Large intestine (tissue), 3 donors: ENCODE data around the gene PHACTR1. TPM values are rescaled to one million over a fixed set of nuclear protein-coding genes. Genes with fewer than 3 reads are reported as not detected.
"Not testable (repeated sequence)": the region's sequence is repeated elsewhere in the genome, so short reads cannot be mapped to it uniquely, and the experiment has no call there.

ENCODE experiments used
- DNase-seq, 2 donors: peaks; one replicate each; pipeline versions ENCODE4 v3.0.0 to v3.0.0-alpha.2; 2013
- H3K27ac ChIP-seq: one replicate; pipeline ENCODE4 v1.5.1; 2013; ENCODE audit warnings: low read length
- H3K27me3 ChIP-seq: 2 replicates; pipeline ENCODE4 v1.6.1; 2013; ENCODE audit warnings: low read length; ENCODE audit not compliant: control insufficient read depth, insufficient read depth
- H3K36me3 ChIP-seq: 2 replicates; pipeline ENCODE4 v1.6.1; 2013; ENCODE audit warnings: low read length; ENCODE audit not compliant: control insufficient read depth, insufficient read depth
- H3K4me1 ChIP-seq: one replicate; pipeline ENCODE4 v1.6.1; 2013; ENCODE audit warnings: low read length; ENCODE audit not compliant: control insufficient read depth, insufficient read depth
- H3K4me3 ChIP-seq: one replicate; pipeline ENCODE4 v1.5.1; 2013; ENCODE audit warnings: low read length
- H3K9me3 ChIP-seq: one replicate; pipeline ENCODE4 v1.6.1; 2013; ENCODE audit warnings: mild to moderate bottlenecking, low read depth, low read length, moderate library complexity; ENCODE audit not compliant: control insufficient read depth
- WGBS: methylation state at CpG from one replicate; pipeline ENCODE4 v1.1.5; 2013; ENCODE audit warnings: low lambda C conversion rate; ENCODE audit not compliant: insufficient coverage; 5-methylcytosine and 5-hydroxymethylcytosine counted together
- polyA plus RNA-seq: library from polyadenylated mRNA; unstranded; fragments of 120-200 nt; gene quantifications from one replicate; pipeline ENCODE4 v1.2.1, GENCODE V29; 2013

Gene PHACTR1
- polyA plus RNA-seq, 1 donor = 5.5 TPM

DNA sequence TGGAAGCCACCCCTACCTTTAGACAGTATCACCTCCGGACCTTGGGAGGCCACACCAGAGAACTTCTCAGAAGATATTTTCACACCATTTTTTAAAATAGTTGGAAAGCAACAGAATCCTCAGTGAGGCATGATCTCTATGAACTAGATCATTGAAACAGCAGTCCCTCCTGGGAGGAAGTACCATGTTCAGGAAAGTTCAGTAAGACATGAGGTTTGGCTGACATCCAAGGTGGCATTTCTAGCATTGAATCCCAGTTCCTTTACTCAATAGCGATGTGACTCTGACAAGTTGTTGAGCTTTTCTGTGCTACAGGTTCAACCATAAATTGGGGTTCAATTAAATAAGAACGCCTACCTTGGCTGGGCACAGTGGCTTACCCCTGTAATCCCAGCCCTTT lies 442.7 kb downstream of the PHACTR1 start:
- Histone ChIP-seq H3K9me3 (no peaks in the 10 kb centered on the region), H3K4me1 (no peaks in the 10 kb centered on the region), H3K27me3 (no peaks in the 10 kb centered on the region), H3K36me3 (no peaks in the 10 kb centered on the region), H3K27ac (no peak overlapping the region), H3K4me3 (no peak overlapping the region)
- WGBS = no CpG with 5 or more reads among the region's 3 CpGs
- DNase-seq = no peak

GRCh38 chr6:13159822-13160221 lies 443.3 kb downstream of the PHACTR1 start:
- not testable (repeated sequence) for H3K4me1 ChIP-seq, H3K27me3 ChIP-seq, H3K9me3 ChIP-seq, DNase-seq, H3K36me3 ChIP-seq, H3K27ac ChIP-seq, H3K4me3 ChIP-seq
- WGBS = no CpG with 5 or more reads among the region's 5 CpGs

DNA sequence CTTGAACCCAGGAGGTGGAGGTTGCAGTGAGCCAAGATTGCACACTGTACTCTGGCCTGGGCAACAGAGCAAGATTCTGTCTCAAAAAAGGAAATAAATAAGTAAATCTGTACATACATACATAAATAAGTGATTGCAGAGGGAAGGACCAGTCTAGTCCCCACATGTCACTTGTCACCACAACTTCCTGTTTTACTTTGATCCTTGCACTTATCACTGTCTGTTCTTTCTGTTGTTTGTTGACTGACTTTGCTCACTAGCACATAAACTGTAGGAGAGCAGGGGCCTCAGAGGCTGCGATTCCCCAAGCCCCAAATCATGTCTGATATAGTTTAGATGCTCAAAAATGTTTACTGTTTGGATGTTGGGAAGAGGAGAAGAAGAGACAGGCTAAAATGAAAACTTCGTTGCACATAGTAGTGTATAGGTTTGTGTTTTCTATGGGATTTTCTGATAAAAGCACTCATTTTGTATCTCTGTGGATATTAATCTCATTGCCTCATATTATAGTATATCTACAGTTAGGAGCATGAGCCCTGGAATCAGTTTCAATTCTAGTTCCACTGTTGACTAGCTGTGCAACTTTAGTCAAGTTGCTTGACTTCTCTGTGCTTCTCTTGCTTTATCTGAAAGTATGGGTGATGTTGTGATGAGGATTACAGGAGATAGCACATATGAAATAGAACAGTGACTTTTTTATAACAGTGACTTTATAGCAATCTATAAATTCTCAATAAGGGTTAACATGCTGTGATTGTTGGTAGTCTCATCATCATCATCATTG lies 446.8 kb downstream of the PHACTR1 start:
- Histone ChIP-seq H3K27me3 (no peaks in the 10 kb centered on the region), H3K36me3 (no peaks in the 10 kb centered on the region), H3K27ac (no peak overlapping the region), H3K4me1 (no peaks in the 10 kb centered on the region), H3K9me3 (no peaks in the 10 kb centered on the region), H3K4me3 (no peak overlapping the region)
- WGBS = no CpG with 5 or more reads among the region's 2 CpGs
- DNase-seq = no peak

DNA sequence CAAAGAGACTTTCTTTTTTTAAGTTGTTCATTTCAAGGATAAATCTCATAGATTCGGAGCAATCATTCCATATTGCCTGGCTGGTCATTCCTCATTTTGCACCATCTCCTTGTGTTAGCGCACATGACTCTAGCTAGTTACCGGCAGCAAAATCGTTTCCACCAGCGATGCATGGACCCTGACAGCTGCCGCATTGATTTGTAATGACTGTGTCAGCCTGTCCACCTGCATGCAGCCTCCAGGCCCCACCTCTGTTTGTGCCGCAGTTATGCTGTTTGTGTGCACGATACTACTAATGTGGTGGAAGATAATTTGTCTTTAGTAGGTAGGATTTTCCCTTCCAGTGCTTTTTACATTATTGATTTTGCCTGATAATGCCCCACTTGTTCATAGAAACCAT lies 447.7 kb downstream of the PHACTR1 start:
- Histone ChIP-seq H3K36me3 (no peaks in the 10 kb centered on the region), H3K4me3 (no peak overlapping the region), H3K4me1 (no peaks in the 10 kb centered on the region), H3K27ac (no peak overlapping the region), H3K27me3 (no peaks in the 10 kb centered on the region), H3K9me3 (no peaks in the 10 kb centered on the region)
- no peak for DNase-seq
- WGBS = no CpG with 5 or more reads among the region's 8 CpGs

DNA sequence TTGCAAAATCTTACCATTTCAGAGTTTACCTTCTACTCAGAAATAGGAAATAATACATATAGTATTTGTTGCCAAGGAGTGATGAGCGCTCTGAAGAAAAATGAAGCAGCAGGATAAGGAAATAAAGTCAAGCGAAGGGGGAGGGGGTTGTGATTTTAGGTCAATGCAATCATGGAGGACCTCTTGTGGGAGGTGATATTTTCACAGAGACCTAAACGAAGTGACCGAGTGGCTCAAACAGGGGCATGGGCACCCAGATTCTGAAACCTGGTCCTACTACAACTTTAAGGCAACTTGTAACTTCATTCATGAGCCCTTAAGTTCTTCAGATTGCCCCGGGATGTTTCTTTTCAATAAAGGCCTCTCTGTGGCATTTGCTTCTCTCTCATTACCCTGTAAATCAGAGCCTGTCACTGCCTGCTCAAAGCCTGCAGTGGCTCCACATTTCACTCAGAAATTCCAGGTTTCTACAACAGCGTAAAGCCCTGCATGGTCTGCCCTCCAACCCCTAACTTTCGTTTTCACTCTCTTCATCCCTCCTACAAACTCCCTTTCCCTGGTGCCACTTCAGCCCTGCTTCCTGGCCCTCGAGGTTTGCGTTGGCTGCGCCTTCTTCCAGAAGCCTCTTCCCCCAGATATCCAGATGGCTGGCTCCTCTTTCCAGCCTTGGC lies 449.1 kb downstream of the PHACTR1 start:
- DNase-seq = no peak
- no peaks in the 10 kb centered on the region for H3K27me3 ChIP-seq
- H3K27ac ChIP-seq = no peak overlapping the region
- H3K36me3 ChIP-seq = no peaks in the 10 kb centered on the region
- H3K9me3 ChIP-seq = no peaks in the 10 kb centered on the region
- H3K4me1 ChIP-seq = no peaks in the 10 kb centered on the region
- 69% methylated on average over 3 of the region's 10 CpGs for WGBS
- H3K4me3 ChIP-seq = no peak overlapping the region

GRCh38 chr6:13166269-13166668 lies 449.7 kb downstream of the PHACTR1 start:
- WGBS = 50% methylated on average over 3 of the region's 5 CpGs
- Histone ChIP-seq H3K9me3 (no peaks in the 10 kb centered on the region), H3K36me3 (no peaks in the 10 kb centered on the region), H3K27ac (no peak overlapping the region), H3K4me3 (no peak overlapping the region), H3K27me3 (no peaks in the 10 kb centered on the region), H3K4me1 (no peaks in the 10 kb centered on the region)
- no peak for DNase-seq

DNA sequence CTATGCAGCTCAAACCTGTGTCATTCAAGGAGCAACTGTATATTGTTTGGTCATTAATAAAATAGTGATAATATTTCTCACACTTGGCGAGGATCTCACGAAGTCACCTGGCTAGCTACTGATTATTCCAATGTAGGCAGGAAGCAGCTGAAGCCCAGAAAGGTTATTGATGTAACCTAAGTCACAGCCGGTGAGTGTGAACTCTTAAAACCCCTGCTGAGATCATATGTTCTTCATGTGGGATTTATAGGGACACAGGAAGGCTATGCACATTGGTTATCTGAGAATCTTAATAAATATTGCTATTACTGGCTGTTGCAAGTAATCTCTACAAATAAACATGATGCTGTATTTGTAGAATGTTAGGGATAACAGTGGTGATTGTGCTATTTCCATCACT lies 450.3 kb downstream of the PHACTR1 start:
- Histone ChIP-seq H3K9me3 (no peaks in the 10 kb centered on the region), H3K27ac (no peak overlapping the region), H3K4me1 (no peaks in the 10 kb centered on the region), H3K36me3 (no peaks in the 10 kb centered on the region), H3K4me3 (no peak overlapping the region), H3K27me3 (no peaks in the 10 kb centered on the region)
- DNase-seq = no peak
- no CpG with 5 or more reads among the region's 3 CpGs for WGBS

DNA sequence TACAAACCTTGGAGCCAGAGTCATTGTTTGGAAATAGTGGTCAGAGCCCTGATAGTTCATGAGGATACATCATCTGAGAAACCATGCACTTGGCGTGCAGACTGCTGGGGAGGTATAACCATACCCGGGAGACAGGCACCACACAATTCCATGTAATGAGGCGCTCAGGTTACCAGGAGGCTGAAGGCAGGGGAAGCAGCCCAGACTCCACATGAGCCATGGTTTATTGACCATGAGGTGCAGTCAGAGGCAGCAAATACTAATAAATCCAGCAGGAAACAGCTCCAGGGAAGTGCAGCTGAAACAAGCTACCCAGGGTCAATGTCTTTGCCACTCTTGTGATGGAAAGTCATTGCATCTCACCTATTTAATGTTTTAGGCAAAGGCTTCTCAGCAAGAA lies 455.7 kb downstream of the PHACTR1 start:
- Histone ChIP-seq H3K9me3 (no peaks in the 10 kb centered on the region), H3K27ac (no peak overlapping the region), H3K4me3 (no peak overlapping the region), H3K36me3 (no peaks in the 10 kb centered on the region), H3K27me3 (peaks cover 5% of the 10 kb centered on the region), H3K4me1 (no peaks in the 10 kb centered on the region)
- no CpG with 5 or more reads among the region's 3 CpGs for WGBS
- DNase-seq = no peak

- no peak for DNase-seq
- WGBS = no CpG with 5 or more reads among the region's 2 CpGs
- H3K9me3 ChIP-seq = no peaks in the 10 kb centered on the region
- no peak overlapping the region for H3K4me3 ChIP-seq
- H3K27ac ChIP-seq = no peak overlapping the region
- H3K36me3 ChIP-seq = no peaks in the 10 kb centered on the region
- peaks cover 5% of the 10 kb centered on the region for H3K27me3 ChIP-seq
- no peaks in the 10 kb centered on the region for H3K4me1 ChIP-seq
Measured at GRCh38 chr6:13175087-13175486, 458.5 kb downstream of the PHACTR1 start.

- Histone ChIP-seq H3K4me3 (no peak overlapping the region), H3K9me3 (no peaks in the 10 kb centered on the region), H3K27me3 (peaks cover 5% of the 10 kb centered on the region), H3K4me1 (no peaks in the 10 kb centered on the region), H3K27ac (no peak overlapping the region), H3K36me3 (no peaks in the 10 kb centered on the region)
- DNase-seq = no peak
- 57% methylated on average over 1 of the region's 4 CpGs for WGBS
Measured at GRCh38 chr6:13175759-13176158, 459.2 kb downstream of the PHACTR1 start.

DNA sequence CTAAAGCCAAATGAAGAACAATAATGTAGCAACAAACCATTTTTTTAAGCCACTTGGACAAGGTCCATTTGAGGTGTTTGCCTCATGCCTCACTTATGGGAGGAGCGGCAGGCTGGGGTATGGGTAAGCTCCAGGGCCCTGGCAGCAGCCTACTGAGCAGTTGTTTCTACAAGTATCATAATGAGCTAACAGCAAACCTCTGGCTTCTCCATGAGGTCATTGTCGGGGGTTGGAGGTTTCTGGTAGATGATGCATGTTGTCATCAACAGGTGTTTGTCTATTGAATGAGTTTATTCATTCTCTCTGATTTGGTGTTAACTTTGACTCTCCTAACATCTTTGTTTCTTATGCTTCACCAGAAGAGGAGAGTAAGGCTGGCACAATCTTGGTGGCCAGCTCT lies 461.1 kb downstream of the PHACTR1 start:
- Histone ChIP-seq H3K36me3 (no peaks in the 10 kb centered on the region), H3K9me3 (no peaks in the 10 kb centered on the region), H3K4me1 (no peaks in the 10 kb centered on the region), H3K4me3 (no peak overlapping the region), H3K27ac (no peak overlapping the region), H3K27me3 (peaks cover 7% of the 10 kb centered on the region)
- WGBS = no CpG with 5 or more reads among the region's 2 CpGs
- DNase-seq = no peak
